GM12891 (cell line): ENCODE data around the gene RPLP1.

ENCODE experiments used
- DNase-seq: peaks from one replicate; pipeline ENCODE4 v3.0.0; 2011; ENCODE audit warnings: low spot score; ENCODE audit not compliant: insufficient read length
- FAIRE-seq: peaks from 2 replicates; lab custom pipeline; 2011; peaks lifted over from hg19 to GRCh38; lab: Jason Lieb, UNC
- PAX5 ChIP-seq: IDR thresholded peaks from 2 replicates; pipeline ENCODE4 v1.6.1; 2011; ENCODE audit warnings: low read length, moderate library complexity, mild to moderate bottlenecking; ENCODE audit not compliant: insufficient read depth, severe bottlenecking
- POLR2A ChIP-seq: IDR thresholded peaks from 2 replicates; pipeline ENCODE4 v1.6.1; 2011; ENCODE audit warnings: low read depth, low read length, control low read depth
- POLR2AphosphoS5 ChIP-seq: IDR thresholded peaks from 2 replicates; pipeline ENCODE4 v1.6.1; 2011; ENCODE audit warnings: low read depth, low read length, control low read depth
- POU2F2 ChIP-seq: IDR thresholded peaks from 2 replicates; pipeline ENCODE4 v1.6.1; 2011; ENCODE audit warnings: low read depth, mild to moderate bottlenecking, control low read depth, low read length, moderate library complexity
- SPI1 ChIP-seq: IDR thresholded peaks from 2 replicates; pipeline ENCODE4 v1.6.1; 2011; ENCODE audit warnings: low read depth, low read length, control low read depth
- TAF1 ChIP-seq: IDR thresholded peaks from 2 replicates; pipeline ENCODE4 v1.6.1; 2011; ENCODE audit warnings: low read depth, low read length, control low read depth

Gene RPLP1

DNA sequence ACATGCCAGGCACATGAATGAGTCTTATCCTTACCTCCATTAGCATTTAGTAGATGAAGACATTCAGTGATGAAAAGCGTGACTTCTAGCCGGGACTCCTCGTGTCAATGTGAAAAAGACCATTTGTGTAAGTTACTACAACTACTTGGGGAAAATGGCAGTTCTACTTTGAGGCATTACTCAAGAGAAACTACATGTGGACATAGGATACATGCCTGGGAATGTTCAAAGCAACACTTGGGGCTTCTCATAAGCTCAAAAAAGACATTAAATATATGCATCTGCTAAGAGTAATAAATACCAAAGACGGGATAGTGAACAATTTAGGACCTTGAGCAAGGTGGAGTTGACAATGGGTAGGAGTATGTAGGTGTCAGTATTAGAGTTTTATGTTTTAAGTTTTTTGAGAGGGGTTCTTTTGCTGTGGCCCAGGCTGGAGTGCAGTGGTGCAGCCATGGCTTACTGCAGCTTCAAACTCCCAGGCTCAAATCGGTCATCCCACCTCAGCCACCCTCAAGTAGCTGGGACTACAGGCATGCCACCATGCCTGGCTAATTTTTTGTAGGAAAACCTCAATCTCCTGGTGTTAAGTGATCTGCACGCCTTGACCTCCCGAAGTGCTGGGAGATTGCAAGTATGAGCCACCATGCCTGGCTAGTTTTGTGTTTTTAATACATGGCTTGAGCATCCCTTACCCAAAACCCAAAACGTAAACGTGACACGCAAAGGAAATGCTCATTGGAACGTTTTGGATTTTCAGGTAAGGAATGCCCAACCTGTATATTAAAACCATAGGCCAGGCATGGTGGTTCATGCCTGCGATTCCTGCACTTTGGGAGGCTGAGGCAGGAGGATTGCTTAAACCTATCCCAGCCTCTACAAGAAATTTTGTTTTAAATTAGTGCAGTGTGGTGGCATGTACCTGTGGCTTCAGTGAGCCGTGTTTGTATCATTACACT lies 3.9 kb downstream of the RPLP1 start:
- TF ChIP-seq POLR2AphosphoS5 (peak; percentile 74), POU2F2 (0 out of 2 replicates have a peak, but pooled peaks have one; percentile 8), POLR2A (peak; percentile 57; the same call in 1 of the 2 replicates), SPI1 (no peak)
- DNase-seq (no peak), FAIRE-seq (no peak)

DNA sequence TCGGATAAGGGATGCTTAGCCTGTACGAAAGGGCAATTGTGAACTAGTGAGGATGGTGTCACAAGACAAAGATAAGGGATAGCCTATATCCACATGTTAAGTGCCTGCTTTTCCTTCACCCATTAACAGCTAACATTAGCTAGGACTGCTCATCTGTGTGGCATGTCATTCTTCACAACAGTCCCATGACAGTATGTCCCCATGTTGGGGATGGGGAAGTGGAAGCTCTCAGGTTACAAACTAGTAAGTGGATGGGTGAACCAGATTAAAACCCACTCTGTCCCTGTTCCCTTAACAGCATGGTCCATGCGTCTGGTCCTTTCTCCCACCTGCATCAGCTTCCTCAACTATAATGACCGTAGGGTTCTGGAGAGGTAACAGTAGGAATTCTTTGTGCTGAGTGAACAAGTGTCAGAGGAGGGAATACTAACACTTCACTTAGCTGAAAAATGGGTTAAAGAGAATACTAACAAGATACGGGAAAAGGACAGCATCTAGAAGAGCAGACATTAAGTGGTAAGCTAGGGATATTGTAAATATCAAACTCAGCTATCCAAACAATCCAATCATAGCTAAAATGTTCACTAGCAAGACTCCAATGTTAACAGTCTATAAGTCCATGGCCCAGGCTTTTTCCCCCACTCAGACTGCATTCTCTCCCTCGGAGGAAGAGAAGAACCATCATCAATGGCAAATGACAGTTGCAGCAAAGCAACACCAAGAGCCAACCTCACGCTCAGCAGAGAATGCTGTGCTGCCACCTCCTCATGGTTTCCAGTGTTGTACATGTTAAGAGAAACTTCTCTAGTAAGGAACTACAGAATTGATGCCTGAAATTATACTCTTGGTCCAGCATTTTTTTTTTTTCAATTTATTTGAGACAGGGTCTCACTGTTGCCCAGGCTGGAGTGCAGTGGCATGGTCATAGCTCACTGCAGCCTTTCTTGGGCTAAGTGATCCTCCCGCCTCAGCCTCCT lies 5.0 kb downstream of the RPLP1 start:
- DNase-seq (no peak), FAIRE-seq (no peak)
- TF ChIP-seq POLR2A (peak; percentile 80), TAF1 (no peak), SPI1 (peak; percentile 28; the same call in 1 of the 2 replicates), POU2F2 (0 out of 2 replicates have a peak, but pooled peaks have one; percentile 22), PAX5 (no peak), POLR2AphosphoS5 (peak; percentile 85)

DNA sequence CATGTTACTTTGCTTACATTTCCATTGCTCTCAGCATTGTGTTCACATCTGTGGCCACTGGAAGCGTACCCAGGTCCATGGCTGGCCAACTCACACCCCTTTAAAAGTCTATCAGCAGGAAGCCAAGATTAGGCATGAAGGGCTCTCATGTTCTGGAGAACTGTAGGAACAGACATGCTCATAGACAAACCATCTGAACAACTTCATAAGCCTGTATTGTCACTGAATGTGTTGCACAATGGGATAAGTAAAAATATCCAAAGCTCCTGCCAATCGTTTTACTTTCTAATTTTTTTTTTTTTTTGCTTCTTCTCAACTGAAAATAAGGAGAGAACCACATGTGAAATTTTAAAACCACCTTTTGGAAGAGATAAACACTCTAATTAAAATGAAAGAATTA lies 6.4 kb downstream of the RPLP1 start:
- FAIRE-seq, result no peak
- TF ChIP-seq POU2F2 (no peak), TAF1 (no peak), POLR2AphosphoS5 (no peak), POLR2A (no peak), PAX5 (no peak), SPI1 (no peak)
- DNase-seq, result no peak

DNA sequence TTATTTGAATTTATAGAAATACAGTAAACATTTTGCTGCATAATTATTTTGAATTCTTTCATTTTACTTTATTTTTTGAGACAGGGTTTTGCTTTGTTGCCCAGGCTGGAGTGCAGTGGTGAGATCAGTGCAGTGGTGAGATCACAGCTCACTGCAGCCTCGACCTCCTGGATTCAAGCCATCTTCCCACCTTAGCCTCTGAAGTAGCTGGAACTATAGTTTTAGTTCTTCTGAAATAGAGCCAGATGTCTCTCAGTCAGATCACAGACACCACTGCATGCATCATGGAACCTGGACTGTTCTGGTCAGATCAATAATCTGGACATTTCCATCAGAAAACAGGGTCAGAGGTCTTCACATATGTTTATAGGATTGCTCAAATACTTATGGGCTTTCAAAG lies 7.9 kb downstream of the RPLP1 start:
- TF ChIP-seq TAF1, result no peak
- TF ChIP-seq SPI1, result no peak
- TF ChIP-seq POLR2AphosphoS5, result no peak
- TF ChIP-seq PAX5, result no peak
- TF ChIP-seq POU2F2, result no peak
- no peak for TF ChIP-seq POLR2A
- FAIRE-seq (no peak), DNase-seq (no peak)

GRCh38 chr15:69462030-69462492 lies 9.4 kb downstream of the RPLP1 start:
- DNase-seq (no peak), FAIRE-seq (no peak)
- TF ChIP-seq PAX5, result no peak

GRCh38 chr15:69462493-69463181 lies 10.0 kb downstream of the RPLP1 start:
- FAIRE-seq, result peak; percentile 82
- no peak for TF ChIP-seq PAX5
- TF ChIP-seq POU2F2, result no peak
- no peak for TF ChIP-seq SPI1
- TF ChIP-seq POLR2AphosphoS5, result peak; percentile 42; the same call in 1 of the 2 replicates
- peak; percentile 31; the same call in 1 of the 2 replicates for TF ChIP-seq TAF1
- TF ChIP-seq POLR2A, result peak; percentile 63
- DNase-seq, result peak; percentile 89

- FAIRE-seq, result no peak
- DNase-seq, result no peak
- no peak for TF ChIP-seq POLR2AphosphoS5
- TF ChIP-seq TAF1, result no peak
- no peak for TF ChIP-seq SPI1
- TF ChIP-seq POLR2A, result no peak
- TF ChIP-seq POU2F2, result no peak
- no peak for TF ChIP-seq PAX5
Observed at GRCh38 chr15:69463182-69463756, 10.7 kb downstream of the RPLP1 start.

- TF ChIP-seq TAF1 (no peak), POLR2A (no peak), SPI1 (no peak), POLR2AphosphoS5 (no peak), POU2F2 (no peak), PAX5 (no peak)
- FAIRE-seq (no peak), DNase-seq (no peak)
Observed at GRCh38 chr15:69465253-69465652, 12.6 kb downstream of the RPLP1 start.

- DNase-seq (no peak), FAIRE-seq (no peak)
- no peak for TF ChIP-seq TAF1
- no peak for TF ChIP-seq POU2F2
- no peak for TF ChIP-seq PAX5
- TF ChIP-seq POLR2AphosphoS5, result no peak
- no peak for TF ChIP-seq SPI1
- no peak for TF ChIP-seq POLR2A
Observed at GRCh38 chr15:69466733-69467132, 14.1 kb downstream of the RPLP1 start.

- FAIRE-seq (no peak), DNase-seq (no peak)
- TF ChIP-seq POU2F2 (no peak), SPI1 (no peak), POLR2A (no peak), POLR2AphosphoS5 (no peak), PAX5 (no peak), TAF1 (no peak)
Observed at GRCh38 chr15:69467636-69468035, 15.0 kb downstream of the RPLP1 start.
